MCF 10A (cell line): ENCODE results near the gene TCF12. TPM values are rescaled to one million over a fixed set of nuclear protein-coding genes. Genes with fewer than 3 reads are reported as not detected.
A peak's percentile ranks its signal among the peaks of the same experiment; 100 is the strongest.

Source experiments
- BruUV-seq: library from RNA; stranded (reverse); fragments of 400-500 nt; replicated peaks from 2 replicates; lab custom pipeline; 2021; lab: Mats Ljungman, UMichigan
- CTCF ChIA-PET: fragments of 300-600 bp; sonication (Branson Sonifier 250); formaldehyde crosslinking; extraction: SDS; loops from one replicate; lab custom pipeline; 2021; ENCODE audit warnings: antibody characterized with exemption, inconsistent platforms; lab: Yijun Ruan, JAX
- POLR2A ChIA-PET: fragments of 300-600, 350-650 bp; sonication (Branson Sonifier 250); formaldehyde crosslinking; extraction: SDS; loops from one replicate; lab custom pipeline; 2020; ENCODE audit warnings: antibody characterized with exemption, inconsistent platforms; lab: Yijun Ruan, JAX
- DNase-seq: peaks from one replicate; pipeline ENCODE4 v3.0.0-alpha.2; 2018; ENCODE audit not compliant: unreplicated experiment
- H3K27ac Mint-ChIP-seq: one replicate; pipeline ENCODE4 v1.8.0; 2022; ENCODE audit warnings: mild to moderate bottlenecking, low read depth, mixed read lengths; ENCODE audit not compliant: unreplicated experiment
- H3K27me3 Mint-ChIP-seq: one replicate; pipeline ENCODE4 v1.8.0; 2022; ENCODE audit warnings: mixed read lengths; ENCODE audit not compliant: insufficient read depth, unreplicated experiment
- H3K36me3 Mint-ChIP-seq: one replicate; pipeline ENCODE4 v1.8.0; 2022; ENCODE audit warnings: mild to moderate bottlenecking, moderate library complexity, mixed read lengths; ENCODE audit not compliant: insufficient read depth, unreplicated experiment
- H3K4me1 Mint-ChIP-seq: one replicate; pipeline ENCODE4 v1.8.0; 2022; ENCODE audit warnings: mixed read lengths; ENCODE audit not compliant: insufficient read depth, unreplicated experiment
- H3K4me3 Mint-ChIP-seq: one replicate; pipeline ENCODE4 v1.8.0; 2022; ENCODE audit warnings: mild to moderate bottlenecking, moderate library complexity, mixed read lengths; ENCODE audit not compliant: unreplicated experiment
- H3K9me3 Mint-ChIP-seq: one replicate; pipeline ENCODE4 v1.8.0; 2022; ENCODE audit warnings: mixed read lengths; ENCODE audit not compliant: unreplicated experiment
- CTCF ChIP-seq: fragments of 200-600 bp; IDR thresholded peaks from one replicate; pipeline ENCODE4 v1.8.0; 2022; ENCODE audit warnings: antibody characterized with exemption, mild to moderate bottlenecking; ENCODE audit not compliant: unreplicated experiment
- intact Hi-C: fragments of 100-400 bp; cut with micrococcal nuclease; formaldehyde crosslinking; loops from 2 replicates; pipeline ENCODE4 v1.14.1; 2022
- total RNA-seq: library from RNA; stranded (reverse); gene quantifications from 2 replicates; pipeline ENCODE4 v1.2.3, GENCODE V29; 2022

The TCF12 gene
- total RNA-seq, 1 experiment from 2014 or later: 140 TPM

DNA sequence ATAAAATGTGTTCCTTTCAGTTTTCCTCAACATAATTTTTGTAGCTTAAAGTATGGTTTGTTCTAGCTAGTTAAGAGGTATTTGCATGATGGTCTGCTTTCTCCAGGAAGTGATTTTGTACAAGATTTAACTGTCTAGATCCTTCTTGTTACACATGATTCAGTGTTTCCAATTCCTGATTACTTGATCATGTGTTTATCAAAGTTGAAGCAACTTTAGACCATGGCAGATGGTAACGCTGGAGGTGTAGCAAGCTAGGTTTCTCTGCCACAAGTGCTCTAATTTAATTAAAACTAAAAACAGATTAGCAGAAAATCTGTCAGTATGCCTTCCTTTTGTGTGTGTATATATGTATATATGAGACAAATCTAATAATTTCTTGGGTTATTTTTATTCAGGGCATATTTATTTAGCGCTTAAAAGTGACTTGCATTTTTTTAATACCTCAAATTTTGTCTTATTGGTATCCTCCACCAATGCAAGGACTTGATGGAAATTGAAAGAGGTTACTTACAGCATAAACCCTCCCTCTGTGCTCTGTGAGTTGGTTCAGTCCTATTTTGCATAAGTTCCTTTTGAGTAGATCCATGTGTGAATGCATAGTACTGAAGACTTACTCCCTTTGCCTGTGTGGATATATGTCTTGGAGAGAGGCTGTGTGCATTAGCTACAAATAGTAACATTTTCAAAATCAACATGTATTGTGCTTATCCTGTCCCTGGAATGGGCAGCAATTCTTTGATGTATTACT is 300.6 kb downstream of the TCF12 start:
- no peaks in the 10 kb centered on the region for H3K27me3 Mint-ChIP-seq
- peak; percentile 17 for DNase-seq
- no peaks in the 10 kb centered on the region for H3K36me3 Mint-ChIP-seq
- intact Hi-C loops: loop anchor here (10.0 kb wide), 1 partner anchor 194 kb away; no protein-coding TSS in a partner anchor
- ChIA-PET POLR2A (interaction anchor here (0.6 to 1.3 kb wide), 2 partner anchors 12 to 74 kb away, joined by 3 to 4 read pairs; no protein-coding TSS in a partner anchor), CTCF (interaction anchor here (0.5 to 1.3 kb wide), 4 partner anchors 19 to 348 kb away, joined by 3 read pairs; no protein-coding TSS in a partner anchor)
- BruUV-seq: no TSS peak
- H3K4me3 Mint-ChIP-seq: no peak overlapping the region
- no peak for TF ChIP-seq CTCF
- no peak overlapping the region for H3K27ac Mint-ChIP-seq
- peaks cover 7% of the 10 kb centered on the region for H3K4me1 Mint-ChIP-seq
- no peaks in the 10 kb centered on the region for H3K9me3 Mint-ChIP-seq

- H3K4me3 Mint-ChIP-seq: no peak overlapping the region
These were observed 301.8 kb downstream of the TCF12 start for GRCh38 chr15:57220205-57220604.

GRCh38 chr15:57221134-57221533 is 302.7 kb downstream of the TCF12 start:
- no TSS peak for BruUV-seq
- ChIA-PET POLR2A (interaction anchor here (0.6 to 1.5 kb wide), 4 partner anchors 10 to 821 kb away, joined by 3 to 6 read pairs (median 3); no protein-coding TSS in a partner anchor), CTCF (interaction anchor here (1.1 to 1.7 kb wide), 3 partner anchors 8 to 85 kb away, joined by 3 to 6 read pairs (median 4); no protein-coding TSS in a partner anchor)
- no peak overlapping the region for H3K27ac Mint-ChIP-seq
- H3K36me3 Mint-ChIP-seq: peaks cover 4% of the 10 kb centered on the region
- H3K4me1 Mint-ChIP-seq: peaks cover 8% of the 10 kb centered on the region
- H3K4me3 Mint-ChIP-seq: no peak overlapping the region
- no peak for TF ChIP-seq CTCF
- no peak for DNase-seq
- no peaks in the 10 kb centered on the region for H3K9me3 Mint-ChIP-seq
- intact Hi-C loops: no loop called here
- H3K27me3 Mint-ChIP-seq: no peaks in the 10 kb centered on the region

More at GRCh38 chr15:57220205-57220604, 301.8 kb downstream of the TCF12 start:
- ChIA-PET CTCF (interaction anchor here (0.7 to 1.7 kb wide), 4 partner anchors 12 to 404 kb away, joined by 3 to 4 read pairs (median 3); no protein-coding TSS in a partner anchor), POLR2A (interaction anchor here (0.6 to 1.5 kb wide), 3 partner anchors 9 to 324 kb away, joined by 3 to 6 read pairs (median 3); no protein-coding TSS in a partner anchor)
- H3K9me3 Mint-ChIP-seq: no peaks in the 10 kb centered on the region
- H3K27ac Mint-ChIP-seq: no peak overlapping the region
- peaks cover 10% of the 10 kb centered on the region for H3K4me1 Mint-ChIP-seq
- no peak for DNase-seq
- no peaks in the 10 kb centered on the region for H3K27me3 Mint-ChIP-seq
- no TSS peak for BruUV-seq
- intact Hi-C loops: no loop called here
- TF ChIP-seq CTCF: no peak
- peaks cover 4% of the 10 kb centered on the region for H3K36me3 Mint-ChIP-seq

- no peak overlapping the region for H3K27ac Mint-ChIP-seq
- TF ChIP-seq CTCF: no peak
- no TSS peak for BruUV-seq
- intact Hi-C loops: no loop called here
- POLR2A ChIA-PET: interaction anchor here (0.6 to 0.7 kb wide), 2 partner anchors 354 to 425 kb away, joined by 3 read pairs; no protein-coding TSS in a partner anchor
- H3K9me3 Mint-ChIP-seq: no peaks in the 10 kb centered on the region
- H3K4me3 Mint-ChIP-seq: no peak overlapping the region
- H3K27me3 Mint-ChIP-seq: no peaks in the 10 kb centered on the region
- peaks cover 4% of the 10 kb centered on the region for H3K36me3 Mint-ChIP-seq
- DNase-seq: no peak
- H3K4me1 Mint-ChIP-seq: peaks cover 5% of the 10 kb centered on the region
- CTCF ChIA-PET: interaction anchor here (1.5 kb wide), 1 partner anchor 8 kb away, joined by 5 read pairs; no protein-coding TSS in a partner anchor
These were observed 304.9 kb downstream of the TCF12 start for GRCh38 chr15:57223345-57223744.
